ENCODE data around the gene DST.
A peak's percentile ranks its signal among the peaks of the same experiment; 100 is the strongest.
"Not testable (repeated sequence)": the region's sequence is repeated elsewhere in the genome, so short reads cannot be mapped to it uniquely, and the experiment has no call there.

Gene DST

DNA sequence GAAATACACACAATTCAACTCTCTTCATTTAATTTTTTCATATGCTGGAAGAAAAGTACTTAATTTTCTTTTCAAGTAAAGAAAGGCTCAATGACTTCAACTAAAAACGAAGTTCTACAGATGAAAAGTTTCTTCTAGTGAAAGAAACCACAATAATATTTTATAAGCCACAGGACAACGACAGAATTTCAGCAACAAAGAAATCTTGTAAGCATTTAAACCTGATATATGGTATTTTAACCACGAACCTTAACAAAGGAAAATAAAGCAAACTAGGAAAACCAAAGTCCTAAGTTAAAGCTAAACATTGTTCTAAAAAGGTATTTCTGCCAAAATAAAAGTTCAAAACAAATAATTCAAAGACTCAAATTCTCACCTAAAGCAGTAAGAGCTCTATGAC lies 24.6 kb upstream of the DST start:
- no peak for DNase-seq (ENCODE audit: low read depth)
- TF ChIP-seq, protein P1, sequence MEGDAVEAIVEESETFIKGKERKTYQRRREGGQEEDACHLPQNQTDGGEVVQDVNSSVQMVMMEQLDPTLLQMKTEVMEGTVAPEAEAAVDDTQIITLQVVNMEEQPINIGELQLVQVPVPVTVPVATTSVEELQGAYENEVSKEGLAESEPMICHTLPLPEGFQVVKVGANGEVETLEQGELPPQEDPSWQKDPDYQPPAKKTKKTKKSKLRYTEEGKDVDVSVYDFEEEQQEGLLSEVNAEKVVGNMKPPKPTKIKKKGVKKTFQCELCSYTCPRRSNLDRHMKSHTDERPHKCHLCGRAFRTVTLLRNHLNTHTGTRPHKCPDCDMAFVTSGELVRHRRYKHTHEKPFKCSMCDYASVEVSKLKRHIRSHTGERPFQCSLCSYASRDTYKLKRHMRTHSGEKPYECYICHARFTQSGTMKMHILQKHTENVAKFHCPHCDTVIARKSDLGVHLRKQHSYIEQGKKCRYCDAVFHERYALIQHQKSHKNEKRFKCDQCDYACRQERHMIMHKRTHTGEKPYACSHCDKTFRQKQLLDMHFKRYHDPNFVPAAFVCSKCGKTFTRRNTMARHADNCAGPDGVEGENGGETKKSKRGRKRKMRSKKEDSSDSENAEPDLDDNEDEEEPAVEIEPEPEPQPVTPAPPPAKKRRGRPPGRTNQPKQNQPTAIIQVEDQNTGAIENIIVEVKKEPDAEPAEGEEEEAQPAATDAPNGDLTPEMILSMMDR (IDR thresholded peaks at IDR 0.05; ENCODE audit: insufficient read depth, low read depth, low read length, missing control alignments): no peak
- no peak overlapping the region for H3K4me3 ChIP-seq (ENCODE audit: low read depth, low read length)

DNA sequence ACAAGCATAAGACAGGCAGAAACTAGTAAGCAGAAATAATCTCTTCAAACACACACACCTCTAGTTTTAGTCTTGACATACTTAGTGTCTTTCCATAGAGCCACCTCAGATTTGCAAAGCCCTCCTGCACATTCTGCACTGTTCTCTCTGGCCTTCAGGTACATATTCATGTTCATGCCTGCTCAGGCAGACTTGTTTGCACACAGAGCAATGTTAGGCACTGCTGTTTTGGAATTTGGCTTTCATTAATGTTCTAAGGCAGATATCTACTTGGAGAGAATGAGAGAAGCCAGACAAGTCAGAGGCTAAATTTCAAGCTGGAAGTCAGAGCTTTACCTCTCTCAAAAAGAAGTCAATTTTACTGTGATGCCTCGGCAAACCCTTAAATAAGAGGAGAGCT lies 21.3 kb upstream of the DST start:
- TF ChIP-seq, protein P1 (IDR thresholded peaks at IDR 0.05; ENCODE audit: insufficient read depth, low read depth, low read length, missing control alignments): no peak
- H3K4me3 ChIP-seq (ENCODE audit: low read depth, low read length): no peak overlapping the region
- no peak for DNase-seq (ENCODE audit: low read depth)

DNA sequence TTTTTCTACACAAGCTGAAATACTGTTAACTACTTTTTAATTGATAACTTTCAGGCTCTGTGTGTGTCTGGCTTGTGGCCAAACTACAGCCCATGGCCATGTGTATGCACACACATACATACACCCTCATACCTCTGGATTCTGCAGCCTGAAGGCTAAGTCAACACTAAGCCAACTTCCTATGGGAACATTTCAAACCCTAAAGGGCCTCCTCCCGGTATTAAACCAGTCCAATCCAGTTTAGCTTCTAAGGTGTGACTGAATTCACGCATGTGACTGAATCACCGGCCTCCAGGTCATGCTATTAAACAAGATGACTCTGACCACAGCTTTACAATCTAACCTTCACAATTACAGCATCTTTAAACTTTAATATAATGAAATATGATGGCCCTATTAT lies 20.7 kb upstream of the DST start:
- no peak for DNase-seq (ENCODE audit: low read depth)
- TF ChIP-seq, protein P1 (IDR thresholded peaks at IDR 0.05; ENCODE audit: insufficient read depth, low read depth, low read length, missing control alignments): no peak
- no peak overlapping the region for H3K4me3 ChIP-seq (ENCODE audit: low read depth, low read length)

DNA sequence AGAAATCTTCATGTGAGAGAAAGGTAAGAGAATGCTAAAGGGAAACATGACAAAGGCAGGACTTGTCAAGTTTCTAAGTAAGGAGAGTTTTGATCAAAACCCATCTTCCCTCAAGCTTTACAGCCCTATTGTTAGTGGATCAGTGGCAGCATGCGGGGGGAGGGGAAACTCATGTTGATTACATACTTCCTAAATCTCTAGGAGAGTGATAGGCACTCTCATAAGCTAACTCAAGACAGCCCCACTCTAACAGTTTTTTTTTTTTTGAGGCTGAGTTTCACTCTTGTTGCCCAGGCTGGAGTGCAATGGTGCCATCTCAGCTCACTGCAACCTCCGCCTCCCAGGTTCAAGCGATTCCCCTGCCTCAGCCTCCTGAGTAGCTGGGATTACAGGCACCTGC lies 18.6 kb upstream of the DST start:
- not testable (repeated sequence) for H3K4me3 ChIP-seq (ENCODE audit: low read depth, low read length); DNase-seq (ENCODE audit: low read depth)

DNA sequence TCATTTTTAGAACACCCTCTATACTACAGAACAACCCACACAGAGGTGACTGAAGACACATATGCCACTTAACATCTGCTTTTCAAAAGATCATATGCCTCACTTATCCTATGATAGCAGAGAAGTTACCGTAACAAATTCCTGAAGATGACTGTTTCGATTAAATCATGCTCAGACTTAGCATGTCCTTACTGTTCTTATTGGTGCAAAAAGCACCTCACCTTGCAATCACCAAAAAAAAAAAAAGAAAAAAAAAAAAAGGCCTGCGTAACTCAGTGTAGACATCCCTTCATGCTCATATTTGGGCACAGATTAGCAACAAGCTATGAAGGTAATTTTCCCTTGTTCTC lies 17.7 kb upstream of the DST start:
- no peak overlapping the region for H3K4me3 ChIP-seq (ENCODE audit: low read depth, low read length)
- TF ChIP-seq, protein P1 (IDR thresholded peaks at IDR 0.05; ENCODE audit: insufficient read depth, low read depth, low read length, missing control alignments): no peak
- DNase-seq (ENCODE audit: low read depth): no peak

DNA sequence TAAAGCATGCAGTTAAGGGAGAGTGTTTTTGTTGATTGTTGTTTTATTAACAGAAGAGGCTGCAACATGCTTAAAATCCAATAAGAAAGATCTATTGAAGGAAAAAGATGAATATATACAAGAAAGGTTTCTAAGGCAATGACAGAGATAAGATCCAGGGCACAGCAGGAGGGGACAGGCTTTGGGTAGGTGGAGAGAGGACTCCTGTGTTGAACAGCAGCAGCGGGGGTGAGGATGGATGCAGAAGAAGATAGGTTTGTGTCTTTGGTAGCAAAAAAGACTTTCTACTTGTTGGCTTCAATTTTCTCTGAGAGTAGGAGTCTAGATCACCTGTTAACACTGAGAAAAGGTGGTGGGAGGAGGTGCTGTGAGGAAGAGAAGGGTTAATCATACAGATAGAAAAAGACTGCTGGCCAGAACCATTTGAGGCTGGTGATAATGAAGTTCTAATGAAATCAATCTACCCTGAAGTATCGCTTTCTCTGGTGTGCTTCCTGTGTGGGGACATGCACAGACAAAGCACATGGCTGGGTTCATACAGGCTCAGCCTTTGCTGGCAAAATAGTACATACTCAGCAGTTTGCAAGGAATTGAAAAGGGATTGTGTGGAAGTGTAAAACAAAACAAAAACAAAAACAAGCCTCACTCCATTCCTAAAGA lies 17.2 kb upstream of the DST start:
- TF ChIP-seq, protein P1 (IDR thresholded peaks at IDR 0.05; ENCODE audit: insufficient read depth, low read depth, low read length, missing control alignments): no peak
- DNase-seq (ENCODE audit: low read depth): peak; percentile 73
- H3K4me3 ChIP-seq (ENCODE audit: low read depth, low read length): no peak overlapping the region

DNA sequence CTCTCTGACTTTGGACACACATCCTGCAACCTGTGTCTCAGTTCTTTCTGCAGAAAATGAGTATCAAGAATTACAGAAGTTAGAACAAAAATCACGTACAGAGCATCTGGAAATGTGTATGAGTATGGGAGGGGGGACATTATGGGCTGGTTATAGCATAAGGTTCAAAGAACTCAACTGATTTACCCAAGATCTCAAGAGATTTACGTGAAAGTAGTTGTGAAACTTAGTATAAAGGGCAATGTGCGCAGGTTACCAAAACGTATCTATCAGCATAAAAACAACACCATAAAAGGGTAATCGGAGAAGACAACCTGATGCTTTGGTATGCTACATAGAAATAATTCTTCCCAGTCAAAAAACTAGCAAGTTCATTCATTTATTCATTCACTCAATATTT lies 15.6 kb upstream of the DST start:
- TF ChIP-seq, protein P1 (IDR thresholded peaks at IDR 0.05; ENCODE audit: insufficient read depth, low read depth, low read length, missing control alignments): no peak
- no peak overlapping the region for H3K4me3 ChIP-seq (ENCODE audit: low read depth, low read length)
- DNase-seq (ENCODE audit: low read depth): no peak
